Hematopoietic multipotent progenitor cell treated with erythropoietin and hydrocortisone succinate and interleukin-3 and kit ligand, for 4 days (in vitro differentiated cells): ENCODE results near the gene INTU.
"Not testable (repeated sequence)": the region's sequence is repeated elsewhere in the genome, so short reads cannot be mapped to it uniquely, and the experiment has no call there.

Source experiments
- DNase-seq: peaks from one replicate; pipeline ENCODE4 v3.0.0-alpha.2; 2015

Gene INTU

DNA sequence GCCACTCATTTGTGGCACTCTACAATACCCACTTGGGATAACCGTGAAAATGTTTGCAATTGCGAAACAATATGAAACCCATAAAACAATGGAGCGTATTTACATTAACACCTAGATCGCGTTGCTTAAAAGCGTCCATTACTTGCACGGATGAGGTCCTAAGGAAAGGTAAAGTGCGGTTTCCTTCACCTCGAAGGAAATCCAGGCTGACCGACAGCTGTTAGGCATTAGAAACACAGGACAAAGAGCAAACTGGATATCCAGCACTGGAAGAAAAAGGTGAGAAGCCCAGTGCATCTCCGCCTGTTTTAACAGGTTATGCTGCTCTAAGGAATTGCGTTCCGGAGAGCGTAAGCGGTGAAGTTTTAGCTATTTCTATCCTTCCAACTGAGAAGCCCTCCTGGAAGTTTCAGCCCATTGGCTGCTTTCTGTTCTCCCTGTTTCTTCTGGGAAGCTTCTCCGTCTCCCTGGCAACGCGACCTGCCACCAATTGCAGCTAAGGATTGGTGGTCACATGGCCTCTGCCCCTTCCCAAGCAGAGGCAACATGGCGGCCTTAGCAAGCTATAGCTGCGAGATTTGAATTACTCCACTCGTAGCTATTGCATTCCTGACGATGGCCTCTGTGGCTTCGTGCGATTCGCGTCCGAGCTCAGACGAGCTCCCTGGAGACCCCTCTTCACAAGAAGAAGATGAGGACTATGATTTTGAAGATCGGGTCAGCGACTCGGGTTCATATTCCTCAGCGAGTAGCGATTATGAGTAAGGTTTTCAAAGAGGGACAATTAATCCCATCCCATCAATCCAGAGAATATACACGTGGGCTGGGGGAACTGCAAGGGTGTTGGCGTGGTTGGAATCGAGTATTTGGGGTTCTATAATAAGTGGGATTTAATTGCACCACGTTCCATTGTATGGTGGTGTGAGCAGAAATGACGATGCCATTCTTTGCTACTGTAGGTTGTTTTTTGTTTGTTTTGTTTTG, at the start of gene INTU:
INTU (plus strand) TSS at position 538 of the 984 bp plus-strand sequence; CDS start at position 616, 78 bp downstream.
- peak; percentile 96 for DNase-seq

GRCh38 chr4:127586496-127586895, 46.3 kb upstream of the INTU start:
- not testable (repeated sequence) for DNase-seq

- peak; percentile 64 for DNase-seq
These were observed 45.7 kb upstream of the INTU start for GRCh38 chr4:127586922-127587571.

- not testable (repeated sequence) for DNase-seq
These were observed 43.6 kb upstream of the INTU start for GRCh38 chr4:127589153-127589552.

DNA sequence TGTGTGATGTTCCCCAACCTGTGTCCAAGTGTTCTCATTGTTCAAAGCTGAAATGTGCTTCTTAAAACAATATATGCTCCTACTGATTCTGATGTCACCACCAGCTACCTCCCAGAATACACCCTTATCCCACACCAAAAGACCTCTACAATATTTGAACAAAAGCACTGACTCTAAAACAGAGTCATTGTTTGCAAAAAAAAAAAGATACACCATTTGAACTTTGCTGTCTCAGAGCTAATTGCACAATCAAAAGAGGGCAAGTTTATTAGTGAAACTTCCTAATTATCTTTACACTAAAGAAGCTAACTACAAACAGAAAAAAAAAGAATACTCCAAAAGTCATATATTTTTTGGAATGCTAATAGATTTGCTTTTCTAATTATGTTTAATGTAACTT, 34.1 kb upstream of the INTU start:
- DNase-seq: no peak

- peak; percentile 50 for DNase-seq
These were observed 31.7 kb upstream of the INTU start for GRCh38 chr4:127601029-127601428.

- peak; percentile 78 for DNase-seq
These were observed 27.6 kb upstream of the INTU start for GRCh38 chr4:127604949-127605709.

- DNase-seq: no peak
These were observed 25.9 kb upstream of the INTU start for GRCh38 chr4:127606823-127607222.

GRCh38 chr4:127609484-127609883, 23.3 kb upstream of the INTU start:
- no peak for DNase-seq

GRCh38 chr4:127610488-127610887, 22.3 kb upstream of the INTU start:
- no peak for DNase-seq

- DNase-seq: no peak
These were observed 15.9 kb upstream of the INTU start for GRCh38 chr4:127616898-127617297.

- no peak for DNase-seq
These were observed 14.3 kb upstream of the INTU start for GRCh38 chr4:127618427-127618826.

DNA sequence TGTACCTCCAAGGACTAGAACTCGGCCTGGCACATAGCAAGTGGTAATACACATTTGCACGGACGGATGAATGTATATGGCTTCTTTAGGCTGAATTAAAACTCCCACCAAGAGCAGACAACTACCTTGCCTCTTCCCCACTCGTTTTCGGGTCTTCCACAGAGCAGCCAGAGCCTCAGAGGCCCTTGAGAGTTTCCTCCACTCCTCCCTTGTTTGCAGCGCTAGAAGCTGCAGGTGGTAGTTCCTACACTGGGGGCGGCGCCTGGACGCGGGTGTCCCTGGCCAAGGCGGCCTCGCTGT, 10.2 kb upstream of the INTU start:
- DNase-seq: no peak

GRCh38 chr4:127622921-127623796, 9.6 kb upstream of the INTU start:
- DNase-seq: peak; percentile 59

- DNase-seq: peak; percentile 28
These were observed 9.0 kb upstream of the INTU start for GRCh38 chr4:127623797-127624083.

GRCh38 chr4:127624173-127624572, 8.6 kb upstream of the INTU start:
- DNase-seq: no peak

DNA sequence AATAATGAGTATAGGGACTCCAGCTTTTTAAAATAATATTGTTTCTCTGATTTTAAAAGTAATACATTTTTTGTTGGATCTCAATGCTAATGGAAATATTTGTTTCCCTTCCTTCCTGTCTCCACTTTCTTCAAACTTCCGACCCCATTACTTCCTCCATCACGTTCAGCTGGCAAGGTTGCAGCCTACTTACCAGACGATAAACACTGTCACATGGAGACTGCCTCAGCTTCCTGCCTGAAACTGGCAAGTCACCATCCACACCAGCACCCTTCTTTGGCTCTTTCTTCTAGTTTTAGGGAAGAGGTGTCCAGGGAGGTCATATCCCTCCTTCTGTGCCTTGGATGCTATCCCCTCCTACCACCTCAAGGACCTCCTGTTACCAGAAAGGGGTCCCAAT, 3.4 kb upstream of the INTU start:
- peak; percentile 32 for DNase-seq

DNA sequence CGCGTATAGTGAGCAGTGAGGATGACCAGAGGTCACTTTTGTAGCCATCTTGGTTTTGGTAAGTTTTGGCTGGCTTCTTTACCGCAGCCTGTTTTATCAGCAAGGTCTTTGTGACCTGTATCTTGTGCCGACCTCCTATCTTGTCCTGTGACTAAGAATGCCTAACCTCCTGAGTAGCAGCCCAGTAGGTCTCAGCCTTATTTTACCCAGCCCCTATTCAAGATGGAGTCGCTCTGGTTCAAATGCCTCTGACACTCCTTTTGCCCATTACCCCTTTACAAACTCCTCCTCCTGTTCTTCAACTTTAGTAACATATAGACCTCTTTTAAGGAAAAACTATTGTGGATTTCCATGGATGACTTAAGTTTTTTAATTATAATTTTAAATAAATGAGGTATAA, 2.6 kb upstream of the INTU start:
- no peak for DNase-seq

DNA sequence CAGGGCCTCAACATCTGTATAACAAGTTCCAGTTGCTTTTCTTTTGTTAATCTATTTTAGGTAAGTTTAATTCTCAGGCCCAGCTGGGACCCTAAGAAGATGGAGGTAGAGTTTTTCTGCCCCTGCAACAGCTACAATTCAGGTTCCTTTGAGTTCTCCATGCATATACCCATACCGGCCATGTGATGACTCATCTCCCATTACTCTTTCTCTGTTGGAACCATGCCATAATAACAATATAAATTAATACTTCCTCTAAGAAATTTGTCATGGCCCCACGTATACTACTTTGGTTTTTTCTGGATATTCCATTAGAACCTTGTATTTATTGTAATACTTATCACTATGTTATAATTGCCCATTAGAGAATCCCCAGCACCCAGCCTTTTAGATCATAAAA, 1.3 kb upstream of the INTU start:
- peak; percentile 28 for DNase-seq

GRCh38 chr4:127634181-127634580, 1.4 kb downstream of the INTU start:
- DNase-seq: no peak

- DNase-seq: no peak
These were observed 8.8 kb downstream of the INTU start for GRCh38 chr4:127641524-127641923.

DNA sequence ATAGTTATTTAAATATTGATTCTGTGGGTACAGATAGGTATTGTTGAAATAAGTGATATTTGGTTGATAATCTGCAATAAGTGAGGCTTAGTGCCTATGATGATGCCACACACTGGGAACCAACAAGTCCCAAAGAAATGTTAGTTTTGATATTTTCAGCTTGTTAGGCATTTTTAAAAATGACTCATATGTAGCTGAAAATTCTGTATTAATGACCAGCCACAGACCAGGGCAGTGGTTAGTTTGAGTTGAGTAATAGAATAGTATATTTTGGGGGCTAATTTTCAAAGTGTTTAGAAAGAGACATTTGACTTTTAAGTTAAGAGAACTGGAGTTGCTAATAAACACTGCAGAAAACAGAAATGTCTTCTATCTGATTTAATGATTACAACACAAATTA, 9.4 kb downstream of the INTU start:
- no peak for DNase-seq

GRCh38 chr4:127643791-127644190, 11.0 kb downstream of the INTU start:
- no peak for DNase-seq
